Activated CD4-positive, alpha-beta T cell treated with anti-CD3 and anti-CD28 coated beads, Interleukin-2, Interleukin-4, amounts not matched to agents 100 ng/mL and 50 ng/mL, durations not matched to agents 16 hours and 8 hours (primary cell): Measurements from ENCODE around the gene ATPAF1.

Experiments used
- DNase-seq: peaks from one replicate; pipeline ENCODE4 v3.0.0-alpha.2; 2020; ENCODE audit warnings: low spot score

The ATPAF1 gene

DNA sequence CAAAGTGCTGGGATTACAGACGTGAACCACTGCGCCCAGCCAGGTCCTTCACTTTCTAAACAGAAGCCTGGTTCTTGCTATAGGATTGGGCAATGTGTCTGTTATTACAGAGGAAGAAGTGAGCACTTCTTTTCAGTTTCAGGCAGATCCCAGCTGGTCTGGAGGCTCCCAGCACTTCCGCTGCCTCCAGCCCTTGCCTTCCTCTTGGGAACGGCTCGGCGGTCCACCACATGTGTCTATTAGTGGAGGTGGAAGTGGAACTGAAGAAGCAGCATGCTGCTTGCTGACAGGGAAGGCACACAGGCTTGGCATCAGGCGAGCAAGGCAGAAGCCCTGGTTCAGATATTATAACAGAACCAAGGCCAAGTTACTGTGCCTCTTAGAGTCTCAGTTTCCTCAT lies 81.1 kb downstream of the ATPAF1 start:
- no peak for DNase-seq

DNA sequence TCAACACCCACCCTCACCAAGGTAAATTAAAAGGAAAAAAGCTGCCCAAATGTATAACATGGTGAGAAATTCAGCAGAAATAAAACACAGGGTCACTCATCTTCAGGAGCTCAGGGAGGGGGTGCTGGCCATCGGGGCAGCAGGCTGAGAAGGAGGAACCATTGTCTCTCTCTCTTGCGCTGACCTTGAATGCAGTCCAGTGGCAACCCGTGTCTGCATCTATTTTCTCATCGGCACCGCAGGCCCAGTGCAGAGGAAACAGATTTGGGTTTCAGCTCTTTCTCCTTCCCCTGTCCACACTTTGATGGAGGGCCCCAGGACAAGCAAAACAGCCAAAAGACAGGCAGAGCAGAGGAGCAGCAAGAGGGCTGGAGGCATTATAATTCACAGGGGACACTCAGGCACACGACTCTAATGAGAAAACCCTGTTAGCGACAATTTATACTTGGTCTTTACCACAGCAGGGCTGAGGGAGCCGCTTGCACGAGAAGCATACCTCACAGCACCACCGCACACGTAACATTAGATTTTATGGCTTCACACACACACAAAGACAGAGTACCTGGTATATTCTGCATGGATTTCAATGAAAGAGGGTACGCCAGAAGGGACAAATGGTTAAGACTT lies 82.7 kb downstream of the ATPAF1 start:
- no peak for DNase-seq

DNA sequence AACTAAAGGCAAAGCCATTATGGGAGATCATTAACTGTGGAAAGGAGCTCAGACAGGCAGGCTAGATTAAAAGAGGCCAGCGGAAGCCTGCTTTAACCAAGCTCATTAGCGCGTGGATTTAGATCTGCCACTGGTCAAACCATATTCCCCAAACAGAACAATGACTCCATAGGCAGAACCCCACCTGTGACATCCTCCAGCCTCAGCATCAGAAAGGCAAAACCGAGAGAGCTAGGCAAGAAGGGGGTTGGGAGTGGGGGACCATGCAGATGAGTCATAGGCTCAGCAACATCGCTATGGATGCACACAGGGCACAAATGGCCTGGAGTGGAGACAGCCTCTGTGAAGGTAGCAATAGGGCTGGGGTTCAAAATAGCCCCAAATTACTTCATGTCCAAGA lies 84.7 kb downstream of the ATPAF1 start:
- no peak for DNase-seq

DNA sequence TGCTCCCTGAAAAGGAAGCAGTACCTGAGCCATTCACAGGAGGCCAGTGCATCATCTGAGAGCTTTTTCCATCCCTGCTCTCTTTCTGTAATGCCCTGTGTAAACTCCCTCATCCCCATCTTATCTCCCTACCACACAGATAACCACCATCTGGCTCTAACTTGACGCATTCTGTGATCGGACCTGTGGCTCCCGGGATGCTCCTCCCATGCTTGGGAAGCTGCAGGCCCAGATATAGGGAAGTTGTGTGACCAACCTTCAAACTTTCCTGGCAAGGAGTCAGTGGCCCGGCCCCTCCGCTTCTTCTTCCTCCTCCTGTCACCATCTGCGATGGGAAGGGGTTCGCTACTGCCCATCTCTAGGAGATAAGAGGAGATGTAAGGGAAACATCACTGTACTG lies 85.2 kb downstream of the ATPAF1 start:
- DNase-seq, result no peak
